ENCODE data around the gene SULT2B1.

DNA sequence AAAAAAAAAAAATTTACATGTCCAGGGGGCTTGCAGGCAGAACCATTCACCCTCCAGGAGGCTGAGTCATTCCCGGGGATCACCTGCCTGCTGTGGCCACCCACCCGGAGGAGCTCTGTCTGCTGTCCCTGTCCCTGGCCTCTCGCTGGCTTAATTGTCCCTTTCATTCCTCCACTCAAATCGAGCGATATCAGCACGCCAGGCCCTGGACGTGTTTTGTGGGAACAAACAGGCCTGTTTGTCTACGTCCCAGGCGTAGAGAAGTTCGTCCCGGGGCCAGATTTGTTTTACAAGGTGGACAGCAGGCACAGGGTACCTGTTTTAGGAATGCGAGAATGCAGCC, 21.2 kb downstream of the SULT2B1 start:
- no peak for TF ChIP-seq CTCF (IDR thresholded peaks at IDR 0.05; ENCODE audit: low read depth, low read length, missing input control)
- TF ChIP-seq, protein P1, sequence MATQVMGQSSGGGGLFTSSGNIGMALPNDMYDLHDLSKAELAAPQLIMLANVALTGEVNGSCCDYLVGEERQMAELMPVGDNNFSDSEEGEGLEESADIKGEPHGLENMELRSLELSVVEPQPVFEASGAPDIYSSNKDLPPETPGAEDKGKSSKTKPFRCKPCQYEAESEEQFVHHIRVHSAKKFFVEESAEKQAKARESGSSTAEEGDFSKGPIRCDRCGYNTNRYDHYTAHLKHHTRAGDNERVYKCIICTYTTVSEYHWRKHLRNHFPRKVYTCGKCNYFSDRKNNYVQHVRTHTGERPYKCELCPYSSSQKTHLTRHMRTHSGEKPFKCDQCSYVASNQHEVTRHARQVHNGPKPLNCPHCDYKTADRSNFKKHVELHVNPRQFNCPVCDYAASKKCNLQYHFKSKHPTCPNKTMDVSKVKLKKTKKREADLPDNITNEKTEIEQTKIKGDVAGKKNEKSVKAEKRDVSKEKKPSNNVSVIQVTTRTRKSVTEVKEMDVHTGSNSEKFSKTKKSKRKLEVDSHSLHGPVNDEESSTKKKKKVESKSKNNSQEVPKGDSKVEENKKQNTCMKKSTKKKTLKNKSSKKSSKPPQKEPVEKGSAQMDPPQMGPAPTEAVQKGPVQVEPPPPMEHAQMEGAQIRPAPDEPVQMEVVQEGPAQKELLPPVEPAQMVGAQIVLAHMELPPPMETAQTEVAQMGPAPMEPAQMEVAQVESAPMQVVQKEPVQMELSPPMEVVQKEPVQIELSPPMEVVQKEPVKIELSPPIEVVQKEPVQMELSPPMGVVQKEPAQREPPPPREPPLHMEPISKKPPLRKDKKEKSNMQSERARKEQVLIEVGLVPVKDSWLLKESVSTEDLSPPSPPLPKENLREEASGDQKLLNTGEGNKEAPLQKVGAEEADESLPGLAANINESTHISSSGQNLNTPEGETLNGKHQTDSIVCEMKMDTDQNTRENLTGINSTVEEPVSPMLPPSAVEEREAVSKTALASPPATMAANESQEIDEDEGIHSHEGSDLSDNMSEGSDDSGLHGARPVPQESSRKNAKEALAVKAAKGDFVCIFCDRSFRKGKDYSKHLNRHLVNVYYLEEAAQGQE (IDR thresholded peaks at IDR 0.05), result no peak
- no peak for TF ChIP-seq SP1 (IDR thresholded peaks at IDR 0.05)
- TF ChIP-seq HNF4G (IDR thresholded peaks at IDR 0.05), result no peak
- TF ChIP-seq YY1 (IDR thresholded peaks at IDR 0.05), result no peak
- TF ChIP-seq RAD21 (IDR thresholded peaks at IDR 0.05), result no peak
- TF ChIP-seq TAF1 (conservative IDR thresholded peaks at IDR 0.05), result no peak
- TF ChIP-seq GABPA (IDR thresholded peaks at IDR 0.05 in 1 of 2, conservative IDR thresholded peaks at IDR 0.05 in 1 of 2), result no peak
- no peak for TF ChIP-seq FOXA1 (IDR thresholded peaks at IDR 0.05)
- TF ChIP-seq ZBTB33 (IDR thresholded peaks at IDR 0.05), result no peak
- no peak for TF ChIP-seq HNF4A (conservative IDR thresholded peaks at IDR 0.05)
- TF ChIP-seq, protein P2, sequence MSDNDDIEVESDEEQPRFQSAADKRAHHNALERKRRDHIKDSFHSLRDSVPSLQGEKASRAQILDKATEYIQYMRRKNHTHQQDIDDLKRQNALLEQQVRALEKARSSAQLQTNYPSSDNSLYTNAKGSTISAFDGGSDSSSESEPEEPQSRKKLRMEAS (IDR thresholded peaks at IDR 0.05), result no peak

All from liver (tissue), 3 donors.